GM12878 (cell line): ENCODE data around the gene PROM1. TPM values are rescaled to one million over a fixed set of nuclear protein-coding genes. Genes with fewer than 3 reads are reported as not detected.

Experiments
- ATAC-seq: fragments of 200-7000 bp; cut with Tn5 transposase; 3 replicates; pipeline ENCODE4 v1.9.1; 2020; ENCODE audit warnings: mild to moderate bottlenecking, moderate library complexity
- BruUV-seq: library from RNA; stranded (reverse); fragments of 400-500 nt; replicated peaks from 2 replicates; lab custom pipeline; 2021; lab: Mats Ljungman, UMichigan
- CTCF ChIA-PET: fragments of 300-600 bp; sonication (Branson Sonifier 250); formaldehyde crosslinking; extraction: SDS; loops from one replicate; lab custom pipeline; 2021; ENCODE audit warnings: inconsistent platforms; lab: Yijun Ruan, JAX
- POLR2A ChIA-PET: fragments of 350-600 bp; formaldehyde crosslinking; extraction: SDS; loops from one replicate; lab custom pipeline; 2021; ENCODE audit warnings: inconsistent platforms; lab: Charles Lee
- RAD21 ChIA-PET: fragments of 300-600 bp; sonication (Branson Sonifier 250); formaldehyde crosslinking; loops from one replicate; lab custom pipeline; 2023; ENCODE audit warnings: antibody characterized with exemption; ENCODE audit not compliant: unreplicated experiment; lab: Charles Lee
- SMC1A ChIA-PET: fragments of 300-600 bp; sonication (Branson Sonifier 250); formaldehyde crosslinking; loops from one replicate; lab custom pipeline; 2023; ENCODE audit not compliant: unreplicated experiment, uncharacterized antibody; lab: Charles Lee
- DNase-seq: peaks from one replicate; pipeline ENCODE4 v3.0.0-alpha.2; 2011; ENCODE audit warnings: low read depth, low spot score
- FAIRE-seq: peaks from 3 replicates; lab custom pipeline; 2011; peaks lifted over from hg19 to GRCh38; lab: Jason Lieb, UNC
- H2AFZ ChIP-seq: 2 replicates; pipeline ENCODE4 v1.6.0; 2011; ENCODE audit warnings: low read depth, low read length, control low read depth; ENCODE audit not compliant: control insufficient read depth
- H3K27ac ChIP-seq: 2 replicates; pipeline ENCODE4 v1.5.1; 2011; ENCODE audit warnings: control low read depth; ENCODE audit not compliant: control insufficient read depth, insufficient read depth
- H3K27me3 ChIP-seq, 2 experiments: replicated peaks in 1 of 2; 2 replicates each; pipeline versions ENCODE4 v1.6.0 to v1.6.1; 2011; ENCODE audit warnings: low read length in 1 of 2; ENCODE audit not compliant: control insufficient read depth in 2 of 2, insufficient read depth in 2 of 2
- H3K36me3 ChIP-seq, 2 experiments: 2 replicates each; pipeline ENCODE4 v1.5.1; 2011; ENCODE audit warnings: low read length in 1 of 2; ENCODE audit not compliant: control insufficient read depth in 2 of 2, insufficient read depth in 2 of 2
- H3K4me1 ChIP-seq: 2 replicates; pipeline ENCODE4 v1.6.1; 2011; ENCODE audit warnings: mild to moderate bottlenecking, low read length, moderate library complexity, mixed read lengths; ENCODE audit not compliant: control insufficient read depth, insufficient read depth
- H3K4me2 ChIP-seq: 2 replicates; pipeline ENCODE4 v1.6.0; 2011; ENCODE audit warnings: control low read depth; ENCODE audit not compliant: control insufficient read depth, insufficient read depth
- H3K4me3 ChIP-seq: fragments of 200-600 bp; sonication (generic); 2 replicates; pipeline ENCODE4 v1.5.1; 2016
- H3K79me2 ChIP-seq: 2 replicates; pipeline ENCODE4 v1.6.0; 2011; ENCODE audit warnings: low read length; ENCODE audit not compliant: control insufficient read depth, insufficient read depth
- H3K9ac ChIP-seq: 2 replicates; pipeline ENCODE4 v1.8.0; 2011; ENCODE audit warnings: low read length, control low read depth, mixed read lengths; ENCODE audit not compliant: control insufficient read depth, insufficient read depth
- H3K9me3 ChIP-seq: replicated peaks from 3 replicates; pipeline ENCODE4 v1.5.1; 2011; ENCODE audit warnings: mild to moderate bottlenecking, low read length; ENCODE audit not compliant: control insufficient read depth, insufficient read depth
- H4K20me1 ChIP-seq: 2 replicates; pipeline ENCODE4 v1.6.0; 2011; ENCODE audit not compliant: control insufficient read depth, insufficient read depth
- ASH2L ChIP-seq: fragments of 300-600, 200-600 bp; sonication (generic); IDR thresholded peaks from 2 replicates; pipeline ENCODE4 v1.6.1; 2017; ENCODE audit warnings: low read depth, mild to moderate bottlenecking, borderline replicate concordance
- CBFB ChIP-seq: IDR thresholded peaks from 2 replicates; pipeline ENCODE4 v1.6.1; 2016; ENCODE audit warnings: antibody characterized with exemption, low read depth
- GATAD2B ChIP-seq: fragments of 450-650 bp; conservative IDR thresholded peaks from 2 replicates; pipeline ENCODE4 v1.6.1; 2017; ENCODE audit warnings: low read depth, mild to moderate bottlenecking, moderate library complexity
- IKZF1 ChIP-seq: fragments of 450-650 bp; conservative IDR thresholded peaks from 2 replicates; pipeline ENCODE4 v1.6.1; 2017; ENCODE audit warnings: antibody characterized with exemption, mild to moderate bottlenecking
- NRF1 ChIP-seq: conservative IDR thresholded peaks from 2 replicates; pipeline ENCODE4 v1.6.1; 2011; ENCODE audit warnings: mild to moderate bottlenecking, low read depth, low read length, improper control_type of control experiment
- SREBF1 ChIP-seq: IDR thresholded peaks from 2 replicates; pipeline ENCODE4 v1.6.1; 2012; ENCODE audit warnings: mild to moderate bottlenecking, low read length
- WGBS: methylation state at CpG from one replicate; pipeline ENCODE4 v1.1.6; 2016; ENCODE audit warnings: low lambda C conversion rate; ENCODE audit not compliant: insufficient replicate concordance, insufficient coverage; ENCODE audit errors: missing lambda C conversion rate; 5-methylcytosine and 5-hydroxymethylcytosine counted together
- in situ Hi-C: fragments of 300-500 bp; cut with MboI; formaldehyde crosslinking; loops from 9 replicates; pipeline ENCODE4 v1.14.3; 2018; ENCODE audit warnings: mixed read lengths
- intact Hi-C: fragments of 100-400 bp; cut with micrococcal nuclease; formaldehyde crosslinking; loops from one replicate; pipeline ENCODE4 v1.14.2; 2022; ENCODE audit not compliant: unreplicated experiment
- polyA plus RNA-seq, 11 experiments: library from polyadenylated mRNA; depleted of rRNA in 4 of 11; unstranded in 6 of 11; stranded (reverse) in 5 of 11; fragments of >200 nt; fragmentation: Nextera tagmentation in 4 of 11; fragmentation: Illumina TruSeq in 1 of 11; extraction: Ambion mirVana in 4 of 11; extraction: Trizol in 1 of 11; gene quantifications; 1 replicate in 1 of 11; 2 replicates in 10 of 11; pipeline versions ENCODE4 v1.2.1 to v1.2.3, GENCODE V29; 2011 to 2016; ENCODE audit warnings: inconsistent platforms in 2 of 11, missing spikeins in 2 of 11, low read depth in 1 of 11
- total RNA-seq, 4 experiments: library from RNA; depleted of rRNA in 3 of 4; stranded (reverse); fragments of >200 nt in 3 of 4; fragmentation: Illumina TruSeq in 1 of 4; extraction: Trizol in 1 of 4; gene quantifications; 2 replicates each; pipeline versions ENCODE4 v1.2.1 to v1.2.3, GENCODE V29; 2013 to 2021
- TF ChIP-seq, protein P1 (sequence below), 3 experiments: IDR thresholded peaks in 2 of 3; conservative IDR thresholded peaks in 1 of 3; 2 replicates each; pipeline ENCODE4 v1.5.1; 2011; ENCODE audit warnings: low read depth in 3 of 3, low read length in 3 of 3, mild to moderate bottlenecking in 3 of 3, control low read depth in 2 of 3, moderate library complexity in 2 of 3, inconsistent platforms in 1 of 3, mixed read lengths in 1 of 3; ENCODE audit not compliant: control insufficient read depth in 2 of 3, insufficient read depth in 1 of 3; ENCODE audit errors: extremely low read depth in 1 of 3
- TF ChIP-seq, protein P2 (sequence below): fragments of 450-650 bp; IDR thresholded peaks from 2 replicates; pipeline ENCODE4 v1.6.1; 2016; ENCODE audit warnings: mild to moderate bottlenecking, moderate library complexity, borderline replicate concordance
- TF ChIP-seq, protein P3 (sequence below): IDR thresholded peaks from 2 replicates; pipeline ENCODE4 v1.6.1; 2012; ENCODE audit warnings: low read depth, low read length, improper control_type of control experiment

Gene PROM1
- total and polyA plus RNA-seq, 10 of the 15 experiments (the other 5 are each of a cell fraction or from before 2014, with no cell fraction given): 0.08 to 0.31 (median 0.18) TPM; not detected in 7

DNA sequence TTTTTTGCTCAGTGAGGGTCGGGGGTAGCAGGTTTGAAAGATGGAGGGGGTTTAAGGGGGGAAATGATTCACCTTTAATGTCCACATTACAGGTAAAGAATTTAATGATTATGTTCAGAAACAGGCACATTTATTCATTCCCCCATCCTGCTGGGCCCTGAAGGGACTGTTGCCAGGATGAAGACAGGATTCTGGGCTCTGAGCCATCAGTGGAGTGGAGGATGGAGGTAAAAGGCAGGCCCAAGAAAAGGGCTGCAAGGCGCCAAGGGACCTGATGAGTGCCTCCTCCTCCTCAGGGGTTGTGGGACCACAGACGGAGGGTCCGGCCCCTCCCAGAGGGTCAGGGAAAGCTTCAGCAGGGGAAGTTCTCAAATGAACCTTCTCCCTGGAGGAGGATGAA, 40.4 kb upstream of the PROM1 start (continued):
- TF ChIP-seq, protein P1, sequence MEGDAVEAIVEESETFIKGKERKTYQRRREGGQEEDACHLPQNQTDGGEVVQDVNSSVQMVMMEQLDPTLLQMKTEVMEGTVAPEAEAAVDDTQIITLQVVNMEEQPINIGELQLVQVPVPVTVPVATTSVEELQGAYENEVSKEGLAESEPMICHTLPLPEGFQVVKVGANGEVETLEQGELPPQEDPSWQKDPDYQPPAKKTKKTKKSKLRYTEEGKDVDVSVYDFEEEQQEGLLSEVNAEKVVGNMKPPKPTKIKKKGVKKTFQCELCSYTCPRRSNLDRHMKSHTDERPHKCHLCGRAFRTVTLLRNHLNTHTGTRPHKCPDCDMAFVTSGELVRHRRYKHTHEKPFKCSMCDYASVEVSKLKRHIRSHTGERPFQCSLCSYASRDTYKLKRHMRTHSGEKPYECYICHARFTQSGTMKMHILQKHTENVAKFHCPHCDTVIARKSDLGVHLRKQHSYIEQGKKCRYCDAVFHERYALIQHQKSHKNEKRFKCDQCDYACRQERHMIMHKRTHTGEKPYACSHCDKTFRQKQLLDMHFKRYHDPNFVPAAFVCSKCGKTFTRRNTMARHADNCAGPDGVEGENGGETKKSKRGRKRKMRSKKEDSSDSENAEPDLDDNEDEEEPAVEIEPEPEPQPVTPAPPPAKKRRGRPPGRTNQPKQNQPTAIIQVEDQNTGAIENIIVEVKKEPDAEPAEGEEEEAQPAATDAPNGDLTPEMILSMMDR (IDR thresholded peaks at IDR 0.05 in 2 of 3, conservative IDR thresholded peaks at IDR 0.05 in 1 of 3; ENCODE audit: control insufficient read depth in 2 of 3, extremely low read depth in 1 of 3, insufficient read depth in 1 of 3, low read depth in 3 of 3, low read length in 3 of 3): no peak
- TF ChIP-seq SREBF1 (no peak), CBFB (no peak), IKZF1 (no peak)
- TF ChIP-seq, all 136 proteins: peak for 0

DNA sequence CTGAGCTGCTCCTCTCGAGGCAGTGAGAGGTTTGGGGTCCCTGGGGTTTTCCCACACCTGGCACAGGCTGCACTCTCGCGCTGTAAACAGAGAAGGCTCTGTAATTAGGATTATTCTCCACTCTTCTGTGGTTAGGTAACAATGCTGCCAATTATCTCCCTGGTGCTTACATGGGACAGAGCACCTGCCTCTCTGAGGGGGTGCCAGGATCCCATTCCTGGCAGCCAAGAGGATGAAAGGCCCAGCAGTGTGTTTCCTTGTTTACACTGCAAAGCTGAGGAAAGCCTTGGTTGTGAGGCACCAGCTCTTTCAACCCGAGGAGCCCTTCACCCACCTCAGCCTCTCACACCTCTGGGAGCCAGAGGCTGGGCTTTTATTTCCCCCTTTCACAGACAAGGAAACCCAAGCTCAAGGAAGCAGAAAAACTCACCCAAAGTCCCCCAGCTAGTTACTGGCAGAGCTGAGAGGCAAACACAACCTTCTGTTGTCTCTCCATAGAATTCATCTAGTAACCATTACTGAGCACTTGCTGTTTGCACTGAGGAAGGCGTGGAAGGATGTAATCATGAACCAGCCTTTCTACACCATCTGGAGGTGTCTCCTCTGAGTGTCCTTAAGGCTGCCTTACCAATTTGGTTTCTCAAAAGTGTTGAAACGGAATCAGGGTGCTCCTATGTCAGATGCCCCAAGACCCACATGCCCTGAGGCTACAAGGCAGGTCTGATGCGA, 39.7 kb upstream of the PROM1 start:
- H3K9me3 ChIP-seq: no peaks in the 10 kb centered on the region
- H3K36me3 ChIP-seq: no peaks in the 10 kb centered on the region
- in situ Hi-C loops: no loop called here
- H2AFZ ChIP-seq: no peak overlapping the region
- no peak for TF ChIP-seq ASH2L
- TF ChIP-seq GATAD2B: no peak
- TF ChIP-seq, protein P2, sequence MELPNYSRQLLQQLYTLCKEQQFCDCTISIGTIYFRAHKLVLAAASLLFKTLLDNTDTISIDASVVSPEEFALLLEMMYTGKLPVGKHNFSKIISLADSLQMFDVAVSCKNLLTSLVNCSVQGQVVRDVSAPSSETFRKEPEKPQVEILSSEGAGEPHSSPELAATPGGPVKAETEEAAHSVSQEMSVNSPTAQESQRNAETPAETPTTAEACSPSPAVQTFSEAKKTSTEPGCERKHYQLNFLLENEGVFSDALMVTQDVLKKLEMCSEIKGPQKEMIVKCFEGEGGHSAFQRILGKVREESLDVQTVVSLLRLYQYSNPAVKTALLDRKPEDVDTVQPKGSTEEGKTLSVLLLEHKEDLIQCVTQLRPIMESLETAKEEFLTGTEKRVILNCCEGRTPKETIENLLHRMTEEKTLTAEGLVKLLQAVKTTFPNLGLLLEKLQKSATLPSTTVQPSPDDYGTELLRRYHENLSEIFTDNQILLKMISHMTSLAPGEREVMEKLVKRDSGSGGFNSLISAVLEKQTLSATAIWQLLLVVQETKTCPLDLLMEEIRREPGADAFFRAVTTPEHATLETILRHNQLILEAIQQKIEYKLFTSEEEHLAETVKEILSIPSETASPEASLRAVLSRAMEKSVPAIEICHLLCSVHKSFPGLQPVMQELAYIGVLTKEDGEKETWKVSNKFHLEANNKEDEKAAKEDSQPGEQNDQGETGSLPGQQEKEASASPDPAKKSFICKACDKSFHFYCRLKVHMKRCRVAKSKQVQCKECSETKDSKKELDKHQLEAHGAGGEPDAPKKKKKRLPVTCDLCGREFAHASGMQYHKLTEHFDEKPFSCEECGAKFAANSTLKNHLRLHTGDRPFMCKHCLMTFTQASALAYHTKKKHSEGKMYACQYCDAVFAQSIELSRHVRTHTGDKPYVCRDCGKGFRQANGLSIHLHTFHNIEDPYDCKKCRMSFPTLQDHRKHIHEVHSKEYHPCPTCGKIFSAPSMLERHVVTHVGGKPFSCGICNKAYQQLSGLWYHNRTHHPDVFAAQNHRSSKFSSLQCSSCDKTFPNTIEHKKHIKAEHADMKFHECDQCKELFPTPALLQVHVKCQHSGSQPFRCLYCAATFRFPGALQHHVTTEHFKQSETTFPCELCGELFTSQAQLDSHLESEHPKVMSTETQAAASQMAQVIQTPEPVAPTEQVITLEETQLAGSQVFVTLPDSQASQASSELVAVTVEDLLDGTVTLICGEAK: no peak
- TF ChIP-seq NRF1: no peak
- TF ChIP-seq, protein P3, sequence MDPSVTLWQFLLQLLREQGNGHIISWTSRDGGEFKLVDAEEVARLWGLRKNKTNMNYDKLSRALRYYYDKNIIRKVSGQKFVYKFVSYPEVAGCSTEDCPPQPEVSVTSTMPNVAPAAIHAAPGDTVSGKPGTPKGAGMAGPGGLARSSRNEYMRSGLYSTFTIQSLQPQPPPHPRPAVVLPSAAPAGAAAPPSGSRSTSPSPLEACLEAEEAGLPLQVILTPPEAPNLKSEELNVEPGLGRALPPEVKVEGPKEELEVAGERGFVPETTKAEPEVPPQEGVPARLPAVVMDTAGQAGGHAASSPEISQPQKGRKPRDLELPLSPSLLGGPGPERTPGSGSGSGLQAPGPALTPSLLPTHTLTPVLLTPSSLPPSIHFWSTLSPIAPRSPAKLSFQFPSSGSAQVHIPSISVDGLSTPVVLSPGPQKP: no peak
- H3K79me2 ChIP-seq: no peaks in the 10 kb centered on the region
- no peak overlapping the region for H3K9ac ChIP-seq
- no peaks in the 10 kb centered on the region for H4K20me1 ChIP-seq
- no peaks in the 10 kb centered on the region for H3K4me1 ChIP-seq
- DNase-seq (no peak), FAIRE-seq (no peak), ATAC-seq (no peak)
- CTCF ChIA-PET: interaction anchor here (0.7 kb wide), 1 partner anchor 61 kb away, joined by 4 read pairs; no protein-coding TSS in a partner anchor
- H3K4me3 ChIP-seq: no peak overlapping the region
- intact Hi-C loops: no loop called here
- SMC1A ChIA-PET: interaction anchor here (0.7 kb wide), 1 partner anchor 22 kb away, joined by 3 read pairs; no protein-coding TSS in a partner anchor
- POLR2A ChIA-PET: no interaction called here
- 0 out of 4 replicates have a peak, but pooled peaks cover 0 to 3% of the 10 kb centered on the region in 2 experiments for H3K27me3 ChIP-seq
- WGBS: 2% methylated on average over 7 of the region's 7 CpGs
- H3K4me2 ChIP-seq: no peak overlapping the region
- no TSS peak for BruUV-seq
- H3K27ac ChIP-seq: no peak overlapping the region
- RAD21 ChIA-PET: no interaction called here
